GM12892 (cell line): ENCODE results near the gene AP3B1.
"Not testable (repeated sequence)": the region's sequence is repeated elsewhere in the genome, so short reads cannot be mapped to it uniquely, and the experiment has no call there.

ENCODE experiments used
- DNase-seq: peaks from one replicate; pipeline ENCODE4 v3.0.0; 2011; ENCODE audit not compliant: insufficient read length
- FAIRE-seq: peaks from 2 replicates; lab custom pipeline; 2011; peaks lifted over from hg19 to GRCh38; lab: Jason Lieb, UNC
- POLR2A ChIP-seq: IDR thresholded peaks from 2 replicates; pipeline ENCODE4 v1.6.1; 2011; ENCODE audit warnings: low read depth, low read length, control low read depth
- POLR2AphosphoS5 ChIP-seq: IDR thresholded peaks from 2 replicates; pipeline ENCODE4 v1.6.1; 2011; ENCODE audit warnings: low read depth, low read length, control low read depth
- TAF1 ChIP-seq: IDR thresholded peaks from 2 replicates; pipeline ENCODE4 v1.6.1; 2011; ENCODE audit warnings: low read depth, mild to moderate bottlenecking, control low read depth, low read length, borderline replicate concordance

Gene AP3B1

DNA sequence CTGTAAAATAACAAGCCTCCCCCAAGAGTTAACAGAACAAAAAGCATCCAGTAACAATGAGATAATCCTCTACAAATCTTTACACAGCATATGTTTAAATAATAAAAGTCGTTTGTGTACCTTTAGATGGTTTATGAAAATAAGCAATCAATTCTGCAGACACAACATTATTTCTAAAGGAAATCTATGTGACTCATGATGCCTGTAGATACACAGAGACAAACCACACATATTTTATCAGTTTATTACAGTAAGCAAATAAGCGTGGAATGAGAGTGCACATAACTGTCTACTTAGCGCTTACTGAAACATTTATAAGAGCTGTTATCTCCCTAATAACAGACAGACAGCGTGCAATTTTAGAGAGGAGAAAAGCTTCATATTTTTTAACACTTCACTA, 243.6 kb downstream of the AP3B1 start:
- FAIRE-seq (no peak), DNase-seq (no peak)
- TF ChIP-seq TAF1 (no peak), POLR2AphosphoS5 (no peak), POLR2A (no peak)

DNA sequence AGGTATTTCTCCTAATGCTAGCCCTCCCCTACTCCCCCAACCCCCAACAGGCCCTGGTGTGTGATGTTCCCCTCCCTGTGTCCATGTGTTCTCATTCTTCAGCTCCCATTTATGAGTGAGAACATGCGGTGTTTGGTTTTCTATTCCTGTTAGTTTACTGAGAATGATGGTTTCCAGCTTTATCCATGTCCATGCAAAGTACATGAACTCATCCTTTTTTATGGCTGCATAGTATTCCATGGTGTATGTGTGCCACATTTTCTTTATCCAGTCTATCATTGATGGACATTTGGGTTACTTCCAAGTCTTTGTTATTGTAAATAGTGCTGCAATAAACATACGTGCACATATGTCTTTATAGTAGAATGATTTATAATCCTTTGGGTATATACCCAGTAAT, 247.7 kb downstream of the AP3B1 start:
- not testable (repeated sequence) for DNase-seq, FAIRE-seq

DNA sequence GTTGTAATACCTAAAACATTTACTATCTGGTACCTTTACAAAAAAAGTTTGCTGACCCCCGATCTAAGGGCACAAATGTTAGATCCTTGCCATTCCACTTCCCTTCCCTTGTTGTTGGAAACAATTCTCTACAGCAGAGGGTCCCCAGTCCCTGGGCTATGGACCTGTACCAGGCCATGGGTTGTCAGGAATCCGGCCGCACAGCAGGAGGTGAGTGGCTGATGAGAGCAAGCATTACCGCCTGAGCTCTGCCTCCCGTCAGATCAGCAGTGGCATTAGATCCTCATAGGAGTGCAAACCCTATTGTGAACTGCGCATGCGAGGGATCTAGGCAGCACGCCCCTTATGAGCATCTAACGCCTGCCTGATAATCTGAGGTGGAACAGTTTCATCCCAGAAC, 248.5 kb downstream of the AP3B1 start:
- TF ChIP-seq POLR2A (no peak), POLR2AphosphoS5 (no peak), TAF1 (no peak)
- DNase-seq: no peak
- no peak for FAIRE-seq

DNA sequence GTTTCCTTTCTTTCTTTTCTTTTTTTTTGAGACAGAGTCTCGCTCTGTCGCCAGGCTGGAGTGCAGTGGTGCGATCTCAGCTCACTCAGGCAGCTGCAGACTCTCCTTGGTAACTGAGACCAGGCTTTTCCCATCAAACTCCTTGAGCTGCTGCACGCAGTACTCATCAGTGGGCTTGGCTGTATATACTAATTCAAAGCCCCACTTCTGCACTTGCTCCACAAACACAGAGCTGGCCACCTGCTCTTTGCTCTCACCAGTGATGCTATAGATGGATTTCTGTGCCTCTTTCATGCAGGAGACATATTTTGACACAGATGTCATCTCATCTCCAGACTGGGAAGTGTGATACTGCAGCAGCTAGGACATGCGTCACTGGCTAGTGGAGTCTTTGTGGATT, 252.7 kb downstream of the AP3B1 start:
- FAIRE-seq (no peak), DNase-seq (no peak)
- no peak for TF ChIP-seq TAF1

DNA sequence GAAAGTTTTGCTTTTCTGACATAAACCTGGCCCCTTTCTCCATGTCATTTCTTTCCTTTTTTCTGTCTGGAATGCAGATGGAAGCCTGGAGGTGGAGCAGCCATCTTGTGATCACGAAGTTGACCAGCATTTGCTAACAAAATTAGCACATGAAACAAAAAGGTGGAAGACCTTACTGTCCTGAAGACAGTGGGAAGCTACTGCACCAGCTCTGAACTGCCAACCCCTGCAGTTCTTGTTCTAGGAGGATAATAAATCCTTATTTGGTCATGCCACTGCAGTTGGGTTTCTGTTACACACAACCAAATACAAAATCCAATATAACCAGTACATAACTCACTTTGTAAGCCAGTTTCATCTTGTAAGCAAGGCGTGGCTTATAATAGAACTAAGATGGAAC, 269.0 kb downstream of the AP3B1 start:
- TF ChIP-seq POLR2AphosphoS5: no peak
- no peak for TF ChIP-seq TAF1
- no peak for TF ChIP-seq POLR2A
- FAIRE-seq (no peak), DNase-seq (no peak)

DNA sequence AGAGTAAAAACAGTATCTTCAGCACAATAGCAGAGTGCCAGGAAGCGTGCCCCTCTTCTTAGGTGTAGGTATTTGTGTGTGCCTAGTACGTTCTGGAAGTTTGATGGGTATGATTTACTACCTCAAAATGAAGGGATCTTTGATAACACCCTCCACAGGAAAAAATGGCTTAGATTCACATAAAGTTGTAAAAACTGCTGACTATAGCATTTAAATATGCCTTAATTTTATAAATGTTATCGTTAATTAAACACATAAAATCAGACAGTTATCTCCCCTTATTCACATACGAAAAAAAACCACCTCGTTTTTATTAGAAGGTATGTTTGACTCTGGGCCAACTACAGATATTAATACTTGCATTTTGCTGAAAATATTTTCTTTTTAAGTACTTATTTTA, 274.8 kb downstream of the AP3B1 start:
- DNase-seq: no peak
- no peak for FAIRE-seq
- no peak for TF ChIP-seq TAF1
- no peak for TF ChIP-seq POLR2A
- no peak for TF ChIP-seq POLR2AphosphoS5

DNA sequence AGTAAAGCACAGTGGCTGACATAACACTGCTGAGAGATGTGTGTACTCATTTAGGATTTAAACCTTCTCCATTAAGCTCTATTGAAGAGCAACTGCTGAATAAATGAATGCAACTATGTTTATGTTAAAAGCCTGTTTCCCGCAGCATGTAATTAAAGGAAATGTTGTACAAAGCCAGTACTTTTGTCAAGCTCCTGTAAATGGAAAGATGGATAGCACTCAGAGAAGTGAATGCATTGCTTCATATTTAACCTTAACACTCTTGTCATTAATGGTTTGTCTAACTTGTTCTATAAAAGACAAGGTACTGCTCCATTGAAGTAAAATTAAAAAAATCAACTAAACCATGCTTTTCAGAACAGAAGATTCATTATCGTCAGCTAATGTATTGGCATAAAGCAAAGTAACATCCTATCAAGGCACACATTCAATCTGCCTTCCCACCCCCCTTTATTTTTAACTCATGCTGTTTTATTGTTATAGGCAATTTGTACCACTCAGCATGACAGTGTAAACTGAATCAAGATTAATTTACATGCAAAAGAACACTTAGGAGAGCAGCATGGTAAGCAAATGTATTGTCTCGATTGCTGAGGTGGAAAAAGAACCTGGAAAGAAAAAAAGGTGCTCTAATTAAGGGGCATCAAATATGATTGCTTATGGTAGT, 277.5 kb downstream of the AP3B1 start:
- no peak for TF ChIP-seq POLR2A
- DNase-seq (no peak), FAIRE-seq (peak; percentile 62)

DNA sequence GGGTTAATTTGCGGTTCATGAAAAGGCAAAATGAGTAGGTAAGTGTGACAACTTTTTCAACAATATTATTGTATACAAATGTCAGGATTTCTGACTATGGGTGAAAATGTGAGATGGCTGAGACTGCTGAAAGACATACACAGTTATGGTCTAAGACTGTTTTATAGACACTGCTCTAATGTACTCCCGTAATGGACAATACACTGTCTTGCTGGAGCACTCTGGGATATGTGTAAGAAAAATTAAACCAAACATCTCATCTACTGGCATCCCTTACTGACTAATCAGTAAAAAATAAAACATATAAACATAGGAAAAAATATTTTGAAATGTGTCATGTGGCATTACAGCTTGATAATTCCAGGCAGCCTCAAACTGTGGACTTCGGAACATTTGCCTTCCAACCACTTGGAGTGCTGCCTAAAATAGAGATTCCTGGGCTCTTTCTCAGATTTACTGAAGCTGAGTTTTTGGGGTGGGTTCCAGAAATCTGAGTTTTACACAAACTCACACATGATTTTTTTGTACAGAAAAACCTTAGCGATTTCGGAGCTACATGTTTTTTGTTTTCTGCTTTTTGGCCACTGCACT, 284.5 kb downstream of the AP3B1 start:
- no peak for FAIRE-seq
- no peak for TF ChIP-seq TAF1
- no peak for TF ChIP-seq POLR2A
- TF ChIP-seq POLR2AphosphoS5: no peak
- no peak for DNase-seq

DNA sequence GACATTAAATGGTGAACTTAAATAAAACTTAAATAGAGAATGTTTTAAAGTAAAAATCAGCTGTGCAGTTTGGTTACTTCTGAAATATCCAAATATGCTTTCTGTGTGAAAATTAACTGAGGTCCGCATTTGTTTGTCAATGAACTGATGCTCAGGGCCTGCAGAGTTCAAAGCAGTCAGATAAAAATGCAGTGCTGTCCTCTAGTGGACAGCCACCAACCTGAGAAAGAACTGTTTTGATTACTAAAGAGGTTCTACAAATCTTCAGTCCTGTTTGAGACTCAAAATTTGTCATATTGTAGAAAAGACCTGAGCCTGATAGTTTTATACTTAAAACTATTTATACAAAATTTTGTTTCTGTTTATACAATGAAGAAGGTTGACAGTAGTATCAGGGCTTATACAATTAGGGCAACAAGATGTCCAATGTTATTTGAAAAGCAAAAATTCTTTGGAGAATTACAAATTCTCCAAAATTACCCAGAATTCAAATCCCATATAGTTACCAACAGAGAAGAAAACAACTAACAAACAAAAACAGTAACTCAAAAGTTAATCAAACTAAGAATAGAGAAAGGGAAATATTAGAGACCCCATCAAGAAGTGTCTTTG, 286.0 kb downstream of the AP3B1 start:
- no peak for DNase-seq
- TF ChIP-seq POLR2A (no peak), TAF1 (no peak), POLR2AphosphoS5 (no peak)
- FAIRE-seq: no peak

DNA sequence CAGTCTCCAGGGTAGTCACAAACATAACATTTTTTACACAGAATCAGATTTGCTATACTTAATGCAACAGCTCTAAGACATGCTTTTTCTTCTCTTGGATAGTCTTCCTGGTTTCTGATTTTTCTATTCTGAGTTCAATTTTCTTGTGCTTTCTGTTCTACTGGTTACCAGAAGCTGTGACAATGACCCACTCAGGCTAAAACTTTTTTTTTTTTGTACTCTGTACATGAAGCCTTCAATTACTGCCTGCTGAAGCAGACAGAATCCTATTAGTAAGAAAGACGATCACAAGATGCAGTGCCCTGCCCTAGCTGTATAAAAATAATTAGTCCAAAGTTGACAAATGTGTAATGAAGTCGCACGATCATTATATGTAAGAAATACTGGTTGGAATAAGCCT, 287.3 kb downstream of the AP3B1 start:
- DNase-seq (no peak), FAIRE-seq (no peak)
- TF ChIP-seq POLR2A (no peak), TAF1 (no peak), POLR2AphosphoS5 (no peak)

DNA sequence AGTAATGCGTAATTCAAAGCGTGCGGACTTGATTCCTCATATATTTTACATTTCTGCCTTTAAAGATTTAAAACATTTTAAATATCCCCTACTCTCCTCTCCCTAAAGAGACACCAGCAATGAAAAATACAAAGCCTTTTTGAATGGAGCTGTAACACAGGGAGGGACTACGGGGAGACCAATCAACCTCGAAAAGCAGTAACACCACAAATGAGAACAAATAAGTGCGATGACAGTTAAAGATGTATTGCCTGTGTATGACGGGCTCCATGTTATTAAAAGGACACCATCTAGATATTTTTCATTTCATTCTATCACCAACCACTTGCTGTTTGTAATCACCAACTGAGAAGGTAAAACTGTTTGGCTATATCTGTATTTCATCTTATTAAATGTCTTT, 288.0 kb downstream of the AP3B1 start:
- DNase-seq (no peak), FAIRE-seq (no peak)
- TF ChIP-seq TAF1 (no peak), POLR2AphosphoS5 (no peak)

DNA sequence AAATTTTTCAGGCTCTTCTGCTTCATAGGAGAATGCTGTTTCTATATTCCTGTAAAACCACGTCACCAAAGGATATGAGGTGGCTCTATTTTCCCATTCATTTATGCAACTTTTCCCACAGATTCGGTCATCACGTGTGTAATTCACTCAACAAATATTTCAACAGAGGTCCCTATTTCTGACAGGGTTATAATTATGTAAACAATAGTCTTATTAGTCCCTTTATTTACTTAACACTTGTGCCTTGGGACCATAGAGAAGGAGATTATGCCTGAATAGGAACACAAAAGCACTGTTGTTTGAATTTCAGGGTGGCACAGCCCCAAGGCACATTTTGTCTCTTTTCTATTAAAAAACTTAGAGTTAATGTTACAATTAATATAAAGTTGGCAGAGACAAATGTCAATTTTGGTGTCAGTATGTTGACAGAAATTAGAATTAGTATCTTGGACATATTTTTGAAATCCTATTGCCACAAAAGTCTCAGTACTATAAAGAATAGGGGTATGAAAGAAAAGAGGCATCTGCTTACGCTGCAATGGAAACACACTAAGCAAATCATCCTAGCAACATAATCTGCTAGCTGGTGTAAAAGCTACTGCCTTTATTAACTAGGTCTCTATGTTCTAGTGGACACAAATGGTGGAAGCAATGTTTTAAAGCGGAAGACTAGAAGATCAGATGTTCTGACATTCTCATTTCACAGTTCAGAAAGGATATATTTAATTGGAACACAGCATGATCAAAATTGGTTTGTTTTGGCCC, 289.3 kb downstream of the AP3B1 start:
- TF ChIP-seq TAF1 (no peak), POLR2AphosphoS5 (no peak), POLR2A (no peak)
- no peak for DNase-seq
- FAIRE-seq: no peak
